Measurements from ENCODE around the gene RAB2B. TPM values are rescaled to one million over a fixed set of nuclear protein-coding genes. Genes with fewer than 3 reads are reported as not detected.

RAB2B gene
- total and polyA plus RNA-seq, 4 donors, result 14.8 to 42.7 (median 20.4) TPM

GRCh38 chr14:21428930-21429329, 47.8 kb downstream of the RAB2B start:
- ATAC-seq (ENCODE audit: insufficient read depth, low FRiP score), result no peak
- no peak for TF ChIP-seq CTCF (IDR thresholded peaks at IDR 0.05; ENCODE audit: control extremely low read depth, extremely low read depth)

GRCh38 chr14:21426692-21427091, 50.1 kb downstream of the RAB2B start:
- no peak overlapping the region for H3K27ac ChIP-seq (ENCODE audit: low read depth in 1 of 2, low read length in 1 of 2)
- H3K9ac ChIP-seq (ENCODE audit: insufficient read depth in 1 of 2, low read length in 2 of 2), result no peak overlapping the region
- ATAC-seq (ENCODE audit: insufficient read depth, low FRiP score) (no peak), DNase-seq (no peak)
- H3K4me3 ChIP-seq, result no peak overlapping the region
- 84 to 98% methylated on average over 1 of the region's 1 CpG for WGBS, 2 donors
- H3K27me3 ChIP-seq (ENCODE audit: control insufficient read depth in 3 of 3, insufficient read depth in 3 of 3, low read length in 2 of 3), result no peaks in the 10 kb centered on the region
- no peaks in the 10 kb centered on the region for H3K9me3 ChIP-seq (ENCODE audit: control insufficient read depth in 4 of 4, insufficient read depth in 3 of 4, low read length in 3 of 4)
- TF ChIP-seq CTCF (IDR thresholded peaks at IDR 0.05; ENCODE audit: control extremely low read depth, extremely low read depth), result no peak
- H3K36me3 ChIP-seq (ENCODE audit: control insufficient read depth in 4 of 4, insufficient read depth in 4 of 4, low read length in 4 of 4), result peaks cover 44 to 79% (median 60%) of the 10 kb centered on the region in 4 donors
- no peaks in the 10 kb centered on the region for H3K4me1 ChIP-seq (ENCODE audit: control insufficient read depth in 5 of 5, insufficient read depth in 5 of 5, low read length in 5 of 5)

More at GRCh38 chr14:21428930-21429329, 47.8 kb downstream of the RAB2B start:
- Histone ChIP-seq H3K9me3 (ENCODE audit: control insufficient read depth in 4 of 4, insufficient read depth in 3 of 4, low read length in 3 of 4) (no peaks in the 10 kb centered on the region), H3K4me3 (no peak overlapping the region), H3K36me3 (ENCODE audit: control insufficient read depth in 4 of 4, insufficient read depth in 4 of 4, low read length in 4 of 4) (peaks cover 32 to 63% (median 47%) of the 10 kb centered on the region in 4 donors), H3K9ac (ENCODE audit: insufficient read depth in 1 of 2, low read length in 2 of 2) (no peak overlapping the region), H3K27me3 (ENCODE audit: control insufficient read depth in 3 of 3, insufficient read depth in 3 of 3, low read length in 2 of 3) (no peaks in the 10 kb centered on the region), H3K27ac (ENCODE audit: low read depth in 1 of 2, low read length in 1 of 2) (no peak overlapping the region), H3K4me1 (ENCODE audit: control insufficient read depth in 5 of 5, insufficient read depth in 5 of 5, low read length in 5 of 5) (no peaks in the 10 kb centered on the region)
- no peak for DNase-seq
- WGBS, 2 donors, result 94 to 96% methylated on average over 4 of the region's 4 CpGs

GRCh38 chr14:21419528-21419927, 57.2 kb downstream of the RAB2B start:
- no peak overlapping the region for H3K4me3 ChIP-seq
- 94% methylated on average over 5 of the region's 5 CpGs for WGBS, 2 donors
- no peak for TF ChIP-seq CTCF (IDR thresholded peaks at IDR 0.05; ENCODE audit: control extremely low read depth, extremely low read depth)
- H3K36me3 ChIP-seq (ENCODE audit: control insufficient read depth in 4 of 4, insufficient read depth in 4 of 4, low read length in 4 of 4), result peaks cover 28 to 50% (median 35%) of the 10 kb centered on the region in 4 donors
- H3K9ac ChIP-seq (ENCODE audit: insufficient read depth in 1 of 2, low read length in 2 of 2), result no peak overlapping the region
- ATAC-seq (ENCODE audit: insufficient read depth, low FRiP score), result no peak
- DNase-seq, result no peak
- no peaks in the 10 kb centered on the region for H3K9me3 ChIP-seq (ENCODE audit: control insufficient read depth in 4 of 4, insufficient read depth in 3 of 4, low read length in 3 of 4)
- H3K4me1 ChIP-seq (ENCODE audit: control insufficient read depth in 5 of 5, insufficient read depth in 5 of 5, low read length in 5 of 5), result no peaks in the 10 kb centered on the region
- no peaks in the 10 kb centered on the region for H3K27me3 ChIP-seq (ENCODE audit: control insufficient read depth in 3 of 3, insufficient read depth in 3 of 3, low read length in 2 of 3)
- no peak overlapping the region for H3K27ac ChIP-seq (ENCODE audit: low read depth in 1 of 2, low read length in 1 of 2)

- ATAC-seq (ENCODE audit: insufficient read depth, low FRiP score), result no peak
- DNase-seq, result no peak
- 96% methylated on average over 4 of the region's 4 CpGs for WGBS, 2 donors
Observed at GRCh38 chr14:21415329-21415728, 61.4 kb downstream of the RAB2B start.

More at GRCh38 chr14:21415329-21415728, 61.4 kb downstream of the RAB2B start:
- no peak overlapping the region for H3K9ac ChIP-seq (ENCODE audit: insufficient read depth in 1 of 2, low read length in 2 of 2)
- no peaks in the 10 kb centered on the region for H3K9me3 ChIP-seq (ENCODE audit: control insufficient read depth in 4 of 4, insufficient read depth in 3 of 4, low read length in 3 of 4)
- no peak overlapping the region for H3K4me3 ChIP-seq
- peaks cover 25 to 53% (median 40%) of the 10 kb centered on the region in 4 donors for H3K36me3 ChIP-seq (ENCODE audit: control insufficient read depth in 4 of 4, insufficient read depth in 4 of 4, low read length in 4 of 4)
- H3K27ac ChIP-seq (ENCODE audit: low read depth in 1 of 2, low read length in 1 of 2), result no peak overlapping the region
- TF ChIP-seq CTCF (IDR thresholded peaks at IDR 0.05; ENCODE audit: control extremely low read depth, extremely low read depth), result no peak
- no peaks in the 10 kb centered on the region for H3K4me1 ChIP-seq (ENCODE audit: control insufficient read depth in 5 of 5, insufficient read depth in 5 of 5, low read length in 5 of 5)
- H3K27me3 ChIP-seq (ENCODE audit: control insufficient read depth in 3 of 3, insufficient read depth in 3 of 3, low read length in 2 of 3), result no peaks in the 10 kb centered on the region

All from lung (tissue), 12 donors.